ENCODE data around the gene PRRT4.

PRRT4 gene

GRCh38 chr7:128394904-128395496 lies 33.5 kb upstream of the PRRT4 start:
- DNase-seq: no peak

DNA sequence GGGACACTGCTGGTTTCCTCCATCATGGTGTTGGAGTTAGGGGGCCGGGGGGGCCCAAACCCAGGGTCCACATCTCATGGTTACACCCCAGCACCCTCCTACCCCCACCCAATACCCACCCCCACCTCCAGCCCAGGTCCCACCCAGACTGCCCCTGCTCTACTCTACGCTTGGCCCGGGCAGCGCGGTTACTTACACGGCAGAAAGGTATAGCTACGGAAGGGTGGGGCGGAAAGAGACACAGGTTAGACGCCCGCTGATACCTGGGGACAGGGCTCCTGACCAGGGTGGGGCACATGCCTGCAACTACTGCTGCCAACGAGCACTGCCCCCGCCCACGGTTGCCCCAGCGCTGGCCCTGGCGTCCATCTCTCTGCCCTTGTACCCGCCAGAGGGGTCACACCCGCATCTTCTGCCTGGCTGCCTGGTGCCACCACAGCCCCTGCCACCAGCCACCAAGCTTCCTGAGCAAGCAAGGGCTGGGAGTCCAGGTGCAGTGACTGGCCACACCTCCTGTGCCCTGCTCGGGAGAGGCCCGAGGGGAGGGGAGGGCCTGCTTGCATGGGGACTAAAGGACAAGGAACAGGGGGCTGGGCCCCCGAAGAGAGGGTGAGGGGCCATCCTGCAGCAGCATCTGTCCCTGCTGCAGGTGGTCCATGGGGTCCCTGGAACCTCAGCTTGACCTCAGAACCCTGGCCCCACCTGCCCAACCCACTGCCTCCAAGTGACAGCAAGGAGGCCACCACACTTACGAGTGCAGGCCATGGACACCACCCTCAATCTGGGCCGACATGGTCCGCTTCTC lies 32.2 kb upstream of the PRRT4 start:
- no peak for DNase-seq

DNA sequence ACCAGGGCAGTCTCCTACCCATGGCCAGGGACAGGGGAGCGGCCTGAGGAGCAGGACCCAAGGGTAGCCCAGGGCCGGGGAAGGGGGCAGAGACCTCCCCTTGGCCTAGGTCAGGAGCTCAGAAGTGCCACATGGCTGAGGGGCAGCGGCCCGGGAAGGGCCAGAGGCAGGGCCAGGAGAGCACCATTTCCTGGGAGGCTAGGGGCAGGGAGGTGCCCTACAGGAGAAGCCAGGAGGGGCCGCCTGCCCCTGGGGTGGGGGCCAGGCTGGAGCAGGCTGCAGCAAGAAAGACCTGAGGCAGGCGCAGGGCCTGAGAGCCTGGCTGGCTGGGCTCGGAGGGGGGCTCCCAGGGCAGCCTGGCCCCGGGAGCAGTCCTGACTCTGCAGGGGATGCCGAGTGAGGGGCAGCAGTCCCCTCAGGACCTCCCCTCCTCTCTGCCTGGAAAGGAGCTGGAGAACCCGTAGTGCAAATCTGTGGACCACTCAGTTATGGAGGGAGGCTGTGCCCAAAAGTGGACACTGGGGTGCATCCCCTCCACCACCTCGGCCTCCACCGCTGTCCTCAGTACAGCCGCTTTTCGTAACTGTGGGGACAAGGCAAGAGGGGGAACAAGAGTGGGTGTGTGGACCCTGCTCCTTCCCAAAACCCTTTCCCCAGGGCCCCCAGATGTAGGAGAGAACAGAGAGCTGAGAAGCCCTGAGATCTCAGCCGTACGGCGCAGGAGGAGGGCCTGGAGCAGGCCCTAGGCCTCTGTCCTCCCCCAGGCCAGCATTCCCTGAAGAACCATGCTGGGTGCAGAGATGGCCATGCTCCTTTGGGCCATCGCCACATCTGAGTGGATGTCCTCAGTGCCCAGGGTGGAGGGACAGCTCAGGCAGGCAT lies 31.2 kb upstream of the PRRT4 start:
- no peak for DNase-seq

- DNase-seq: no peak
Observed at GRCh38 chr7:128391805-128392204, 30.3 kb upstream of the PRRT4 start.

DNA sequence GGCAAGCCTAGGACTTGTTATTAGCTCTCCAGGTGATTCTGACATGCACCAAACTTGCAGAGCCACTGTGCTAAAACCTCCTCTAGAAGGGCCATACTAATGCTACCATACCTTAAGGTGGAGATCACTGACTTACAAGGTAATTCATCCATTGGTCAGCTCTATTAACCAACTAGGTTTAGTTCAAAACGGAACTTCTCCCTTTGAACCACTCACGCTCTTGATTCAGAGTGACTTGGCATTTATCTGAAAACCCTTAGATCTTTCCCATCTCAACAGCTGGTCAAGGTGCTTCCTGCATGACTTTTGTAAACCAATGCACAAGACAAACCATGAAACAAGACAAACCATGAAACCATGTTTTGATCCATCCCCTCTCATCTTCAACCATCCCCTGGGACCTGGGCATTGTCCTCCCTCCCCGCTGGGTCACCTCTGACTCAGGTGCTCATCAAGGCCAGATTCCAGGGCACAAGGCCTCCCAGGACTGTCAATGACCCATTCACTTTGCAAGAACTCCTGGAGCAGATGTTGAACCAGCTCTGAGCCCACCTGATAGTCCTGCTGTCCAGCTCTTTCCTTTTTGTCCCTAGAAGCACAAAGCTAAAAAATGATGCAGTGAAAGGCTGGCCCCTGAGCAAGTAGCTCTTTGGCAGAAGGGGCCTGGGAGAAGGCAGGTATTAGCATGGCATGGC lies 29.5 kb upstream of the PRRT4 start:
- no peak for DNase-seq

GRCh38 chr7:128389618-128390329 lies 28.3 kb upstream of the PRRT4 start:
- DNase-seq: no peak

DNA sequence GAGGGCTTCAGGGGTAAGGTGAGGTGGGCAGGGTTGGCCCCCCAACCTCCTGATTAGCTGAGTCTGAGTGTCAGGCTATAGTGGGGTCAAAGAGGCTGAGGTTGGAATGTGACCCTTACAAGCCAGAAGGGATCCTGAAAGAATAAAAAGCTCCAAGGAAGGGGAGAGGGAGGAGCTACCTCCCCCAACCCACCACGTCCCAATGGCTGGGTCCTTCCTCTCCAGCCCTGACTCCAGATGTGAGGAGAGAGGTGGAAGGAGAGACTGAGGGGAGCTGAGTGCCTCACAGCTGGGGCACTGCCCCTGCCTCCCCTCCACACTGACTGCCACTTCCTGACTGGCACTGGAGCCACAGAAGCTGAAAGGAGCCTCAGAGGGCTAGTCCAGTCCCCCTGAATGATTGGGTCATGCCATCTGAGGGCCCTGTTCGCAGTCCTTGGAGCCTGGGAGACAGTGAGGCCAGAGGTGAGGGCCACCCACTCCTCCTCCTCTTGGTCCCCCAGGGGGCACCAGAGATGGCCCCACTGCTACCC lies 27.7 kb upstream of the PRRT4 start:
- no peak for DNase-seq

GRCh38 chr7:128388145-128388485 lies 26.6 kb upstream of the PRRT4 start:
- no peak for DNase-seq

- peak; percentile 78 for DNase-seq
Observed at GRCh38 chr7:128387216-128388144, 26.0 kb upstream of the PRRT4 start.

GRCh38 chr7:128385988-128386925 lies 24.8 kb upstream of the PRRT4 start:
- no peak for DNase-seq

DNA sequence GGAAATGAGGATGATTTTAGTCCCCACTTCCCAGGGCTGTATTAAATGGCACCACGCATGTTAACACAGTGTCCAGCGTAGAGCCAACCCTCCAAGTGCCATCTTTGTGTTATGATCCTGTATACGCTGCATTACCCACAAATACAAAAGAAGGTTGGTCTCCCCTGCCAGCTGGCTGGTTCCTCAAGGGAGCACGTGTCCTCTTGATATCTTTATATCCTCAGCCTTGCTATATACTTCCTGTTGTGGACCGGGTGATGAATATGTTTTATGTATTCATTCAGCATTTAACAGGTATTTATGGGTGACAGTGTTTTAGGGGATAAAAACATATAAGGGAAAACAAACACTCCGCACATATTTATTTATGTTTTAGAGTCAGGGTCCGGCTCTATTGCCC lies 23.2 kb upstream of the PRRT4 start:
- no peak for DNase-seq

DNA sequence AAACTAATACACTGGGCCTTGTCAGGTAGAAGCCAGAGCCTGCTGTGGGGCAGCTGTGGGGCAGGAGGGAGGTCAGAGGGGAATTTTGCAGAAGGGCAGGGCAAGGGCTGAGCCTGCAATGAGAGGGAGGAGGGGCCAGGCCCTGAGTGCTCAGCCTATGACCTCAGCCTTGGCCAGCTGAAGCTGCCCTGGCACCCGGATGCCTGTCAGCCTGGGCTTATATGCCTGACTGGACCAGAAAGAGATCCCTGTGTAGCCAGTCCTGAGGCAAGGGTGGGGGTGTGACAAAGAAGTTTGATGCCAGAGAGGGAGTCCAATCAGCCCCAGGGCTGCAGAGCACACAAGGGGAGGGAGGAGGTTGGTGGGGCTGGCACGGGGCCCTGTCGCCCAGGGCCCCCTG lies 22.3 kb upstream of the PRRT4 start:
- DNase-seq: no peak

GRCh38 chr7:128381161-128381821 lies 19.8 kb upstream of the PRRT4 start:
- no peak for DNase-seq

- DNase-seq: no peak
Observed at GRCh38 chr7:128380483-128381106, 19.1 kb upstream of the PRRT4 start.

GRCh38 chr7:128379900-128380479 lies 18.5 kb upstream of the PRRT4 start:
- no peak for DNase-seq

DNA sequence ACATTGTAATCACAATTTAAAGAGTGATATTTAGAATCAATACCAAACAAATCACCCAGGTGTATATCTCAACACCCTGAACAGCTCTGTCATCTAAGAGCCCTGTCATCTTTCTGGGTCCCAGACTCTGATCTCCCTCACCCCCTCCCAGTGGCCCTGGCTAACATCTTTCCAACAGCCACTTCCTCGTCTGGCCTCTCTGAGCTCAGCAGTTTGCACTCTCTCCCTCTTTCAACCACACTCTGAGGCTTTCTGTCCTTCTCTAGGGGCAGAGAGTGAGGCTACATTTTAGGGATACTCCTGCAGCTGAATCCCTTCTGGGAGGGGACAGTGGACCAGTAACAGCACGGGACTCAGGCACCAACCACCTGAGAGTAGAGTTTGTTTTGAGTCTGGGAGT lies 17.1 kb upstream of the PRRT4 start:
- DNase-seq: no peak

DNA sequence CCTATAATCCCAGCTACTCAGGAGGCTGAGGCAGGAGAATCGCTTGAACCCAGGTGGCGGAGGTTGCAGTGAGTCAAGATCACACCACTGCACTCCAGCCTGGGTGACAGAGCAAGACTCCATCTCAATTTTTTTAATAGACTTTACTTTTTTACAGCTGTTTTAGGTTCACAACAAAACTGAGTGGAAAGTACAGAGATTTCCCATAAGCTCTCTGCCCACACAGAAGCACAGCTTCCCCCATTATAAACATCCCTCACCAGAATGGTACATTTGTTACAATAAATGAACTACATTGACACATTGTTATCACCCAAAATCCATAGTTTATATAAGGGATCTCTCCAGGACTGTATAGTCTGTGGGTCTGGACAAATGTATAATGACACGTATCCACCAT lies 14.6 kb upstream of the PRRT4 start:
- DNase-seq: no peak

DNA sequence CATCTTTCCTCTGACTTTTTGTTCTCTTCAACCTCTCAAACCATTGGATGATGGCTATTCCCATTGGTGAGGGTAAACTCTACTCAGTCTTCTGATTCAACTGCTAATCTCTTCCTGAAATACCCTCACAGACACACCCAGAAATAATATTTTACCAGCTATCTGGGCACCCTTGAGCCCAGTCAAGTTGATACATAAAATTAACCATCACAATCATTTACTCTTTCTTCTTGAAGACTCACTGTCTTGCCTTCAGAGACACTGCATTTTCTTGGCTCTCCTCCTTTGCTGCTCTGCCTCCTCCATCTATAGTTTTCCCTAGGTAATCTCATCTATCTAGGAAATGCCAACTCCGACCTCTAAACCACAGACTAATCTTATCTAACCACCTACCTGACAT lies 12.6 kb upstream of the PRRT4 start:
- no peak for DNase-seq
